NK-92 (cell line): ENCODE results near the gene C16orf46.

Experiments
- DNase-seq: peaks from one replicate; lab custom pipeline; 2025; ENCODE audit not compliant: unreplicated experiment; lab: John Stamatoyannopoulos, UW

The C16orf46 gene

GRCh38 chr16:81018496-81018895 lies 58.5 kb downstream of the C16orf46 start:
- no peak for DNase-seq

GRCh38 chr16:81014672-81015071 lies 62.4 kb downstream of the C16orf46 start:
- DNase-seq = no peak

- DNase-seq = no peak
Measured at GRCh38 chr16:81012974-81013373, 64.1 kb downstream of the C16orf46 start.
